ENCODE measurements around the gene GTF2IRD2.
"Not testable (repeated sequence)": the region's sequence is repeated elsewhere in the genome, so short reads cannot be mapped to it uniquely, and the experiment has no call there.

DNA sequence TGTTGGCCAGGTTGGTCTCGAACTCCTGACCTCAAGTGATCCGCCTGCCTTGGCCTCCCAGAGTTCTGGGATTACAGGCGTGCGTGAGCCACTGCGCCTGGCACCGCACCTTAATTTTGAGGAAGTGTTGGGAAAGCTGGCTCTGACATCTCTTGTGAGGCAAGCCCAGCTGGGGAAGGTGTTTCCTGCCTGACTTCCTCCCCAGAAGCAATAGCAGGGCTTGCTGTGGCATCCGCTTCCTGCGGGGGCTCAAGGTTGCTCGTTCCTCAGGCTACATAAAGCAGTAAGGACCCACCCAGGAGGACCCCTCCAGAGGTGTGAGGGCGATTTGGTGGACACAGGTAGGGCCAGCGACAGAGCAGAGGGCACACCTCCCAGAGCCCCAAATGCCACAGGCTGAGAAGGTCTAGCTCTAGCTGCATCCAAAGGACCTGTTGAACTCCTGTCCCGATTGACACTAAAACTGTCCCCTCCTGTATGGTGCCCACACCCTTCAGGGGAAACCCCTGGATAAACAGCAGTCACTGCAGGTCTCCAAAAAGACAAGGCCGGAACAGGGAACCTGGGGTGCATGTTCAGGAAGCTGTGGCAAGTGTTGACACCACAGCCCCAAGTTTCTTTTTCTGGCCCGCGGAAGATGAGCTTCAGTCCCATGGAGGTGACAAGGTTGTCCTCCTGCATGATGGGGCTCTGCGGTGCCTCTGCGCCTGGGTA is 86.0 kb downstream of the GTF2IRD2 start:
- TF ChIP-seq, protein P1, sequence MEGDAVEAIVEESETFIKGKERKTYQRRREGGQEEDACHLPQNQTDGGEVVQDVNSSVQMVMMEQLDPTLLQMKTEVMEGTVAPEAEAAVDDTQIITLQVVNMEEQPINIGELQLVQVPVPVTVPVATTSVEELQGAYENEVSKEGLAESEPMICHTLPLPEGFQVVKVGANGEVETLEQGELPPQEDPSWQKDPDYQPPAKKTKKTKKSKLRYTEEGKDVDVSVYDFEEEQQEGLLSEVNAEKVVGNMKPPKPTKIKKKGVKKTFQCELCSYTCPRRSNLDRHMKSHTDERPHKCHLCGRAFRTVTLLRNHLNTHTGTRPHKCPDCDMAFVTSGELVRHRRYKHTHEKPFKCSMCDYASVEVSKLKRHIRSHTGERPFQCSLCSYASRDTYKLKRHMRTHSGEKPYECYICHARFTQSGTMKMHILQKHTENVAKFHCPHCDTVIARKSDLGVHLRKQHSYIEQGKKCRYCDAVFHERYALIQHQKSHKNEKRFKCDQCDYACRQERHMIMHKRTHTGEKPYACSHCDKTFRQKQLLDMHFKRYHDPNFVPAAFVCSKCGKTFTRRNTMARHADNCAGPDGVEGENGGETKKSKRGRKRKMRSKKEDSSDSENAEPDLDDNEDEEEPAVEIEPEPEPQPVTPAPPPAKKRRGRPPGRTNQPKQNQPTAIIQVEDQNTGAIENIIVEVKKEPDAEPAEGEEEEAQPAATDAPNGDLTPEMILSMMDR (IDR thresholded peaks at IDR 0.05): not testable (repeated sequence)
- not testable (repeated sequence) for TF ChIP-seq POLR2A (IDR thresholded peaks at IDR 0.05)

All from adrenal gland (tissue), 5 donors.